Activated gamma-delta T cell (primary cell): ENCODE measurements around the gene ELK4.

Experiments
- DNase-seq: peaks from one replicate; lab custom pipeline; 2025; lab: John Stamatoyannopoulos, UW
- total RNA-seq, 2 donors: gene quantifications; one replicate each; lab custom pipeline; 2026; lab: John Stamatoyannopoulos, UW

Gene ELK4
- total RNA-seq, result 110 to 131 reads per million in 2 donors

GRCh38 chr1:205631768-205632668, at the start of gene ELK4:
Gene ELK4 (minus strand): TSS chr1:205632011. CDS start chr1:205623882, 8,129 bp downstream.
- peak; percentile 95 for DNase-seq

GRCh38 chr1:205681364-205681763, 49.6 kb upstream of the ELK4 start:
- no peak for DNase-seq

GRCh38 chr1:205680073-205680851, 48.5 kb upstream of the ELK4 start, which contains the start of gene SLC45A3:
Gene SLC45A3 (minus strand): TSS chr1:205680509. CDS start chr1:205664656, 15,853 bp downstream.
- DNase-seq, result no peak

- DNase-seq, result no peak
These were observed 46.7 kb upstream of the ELK4 start for GRCh38 chr1:205678286-205679111.

GRCh38 chr1:205677167-205677566, 45.4 kb upstream of the ELK4 start:
- DNase-seq, result no peak

- DNase-seq, result no peak
These were observed 44.8 kb upstream of the ELK4 start for GRCh38 chr1:205676597-205676996.

- DNase-seq, result no peak
These were observed 44.2 kb upstream of the ELK4 start for GRCh38 chr1:205676002-205676401.

GRCh38 chr1:205675247-205675646, 43.4 kb upstream of the ELK4 start:
- no peak for DNase-seq

- no peak for DNase-seq
These were observed 41.2 kb upstream of the ELK4 start for GRCh38 chr1:205672970-205673369.

- no peak for DNase-seq
These were observed 40.6 kb upstream of the ELK4 start for GRCh38 chr1:205672395-205672889.

GRCh38 chr1:205670611-205671430, 39.0 kb upstream of the ELK4 start:
- no peak for DNase-seq

GRCh38 chr1:205670150-205670446, 38.3 kb upstream of the ELK4 start:
- DNase-seq, result no peak

GRCh38 chr1:205669341-205670149, 37.7 kb upstream of the ELK4 start:
- no peak for DNase-seq

GRCh38 chr1:205668951-205669340, 37.1 kb upstream of the ELK4 start:
- no peak for DNase-seq

- DNase-seq, result no peak
These were observed 36.3 kb upstream of the ELK4 start for GRCh38 chr1:205667909-205668643.

GRCh38 chr1:205666372-205667166, 34.8 kb upstream of the ELK4 start:
- no peak for DNase-seq

- DNase-seq, result no peak
These were observed 33.6 kb upstream of the ELK4 start for GRCh38 chr1:205665201-205666045.
